K562 (cell line): Measurements from ENCODE around the gene WDR70. TPM values are rescaled to one million over a fixed set of nuclear protein-coding genes. Genes with fewer than 3 reads are reported as not detected.
A peak's percentile ranks its signal among the peaks of the same experiment; 100 is the strongest.

Source experiments
- ATAC-seq: fragments of 200-7000 bp; cut with Tn5 transposase; 3 replicates; pipeline ENCODE4 v1.9.1; 2020; ENCODE audit warnings: moderate library complexity
- BruUV-seq: library from RNA; stranded (reverse); fragments of 400-500 nt; replicated peaks from 2 replicates; lab custom pipeline; 2021; lab: Mats Ljungman, UMichigan
- CTCF ChIA-PET: fragments of 300-600 bp; formaldehyde crosslinking; extraction: SDS; loops from one replicate; lab custom pipeline; 2021; ENCODE audit warnings: low intra/inter-chr PET ratio; lab: Yijun Ruan, JAX
- POLR2A ChIA-PET: fragments of 300-600, 350-650 bp; sonication (Branson Sonifier 250); formaldehyde crosslinking; extraction: SDS; loops from one replicate; lab custom pipeline; 2021; ENCODE audit warnings: antibody characterized with exemption, inconsistent platforms; lab: Yijun Ruan, JAX
- DNase-seq, 4 experiments: peaks; one replicate each; pipeline versions ENCODE4 v3.0.0 to v3.0.0-alpha.2; 2011 to 2018; ENCODE audit warnings: low spot score in 3 of 4, mixed read lengths in 3 of 4; ENCODE audit errors: extremely low read depth in 1 of 4
- FAIRE-seq: peaks from 2 replicates; lab custom pipeline; 2011; peaks lifted over from hg19 to GRCh38; lab: Jason Lieb, UNC
- H2AFZ ChIP-seq: 2 replicates; pipeline ENCODE4 v1.6.0; 2011; ENCODE audit warnings: low read depth, low read length, control low read depth, inconsistent platforms
- H3K27ac ChIP-seq: fragments of 200-600 bp; 3 replicates; pipeline ENCODE4 v1.8.0; 2011; ENCODE audit warnings: low read depth, mild to moderate bottlenecking, control low read depth, inconsistent platforms, low read length, moderate library complexity, mixed read lengths; ENCODE audit errors: extremely low read depth
- H3K27me3 ChIP-seq, 2 experiments: fragments of 300-600 bp in 1 of 2; 2 replicates in 1 of 2; 3 replicates in 1 of 2; pipeline versions ENCODE4 v1.6.0 to v1.8.0; 2011; ENCODE audit warnings: inconsistent platforms in 2 of 2, low read length in 2 of 2, mild to moderate bottlenecking in 1 of 2, mixed read lengths in 1 of 2, moderate library complexity in 1 of 2; ENCODE audit not compliant: control insufficient read depth in 2 of 2, insufficient read depth in 2 of 2
- H3K36me3 ChIP-seq: fragments of 300-600 bp; 3 replicates; pipeline ENCODE4 v1.8.0; 2011; ENCODE audit warnings: mild to moderate bottlenecking, low read length, inconsistent platforms; ENCODE audit not compliant: control insufficient read depth, insufficient read depth
- H3K4me1 ChIP-seq, 2 experiments: fragments of 200-600 bp in 1 of 2; replicated peaks in 1 of 2; 2 replicates in 1 of 2; 3 replicates in 1 of 2; pipeline versions ENCODE4 v1.5.1 to v1.8.0; 2011; ENCODE audit warnings: inconsistent platforms in 2 of 2, low read length in 2 of 2, mild to moderate bottlenecking in 1 of 2, mixed read lengths in 1 of 2, moderate library complexity in 1 of 2; ENCODE audit not compliant: control insufficient read depth in 2 of 2, insufficient read depth in 2 of 2
- H3K4me2 ChIP-seq: 2 replicates; pipeline ENCODE4 v1.6.1; 2011; ENCODE audit warnings: low read length, control low read depth, inconsistent platforms, mixed read lengths; ENCODE audit not compliant: insufficient read depth
- H3K4me3 ChIP-seq: fragments of 200-600 bp; sonication (generic), shearing (Covaris generic); 2 replicates; pipeline ENCODE4 v1.5.1; 2016; ENCODE audit warnings: control low read depth, inconsistent platforms
- H3K79me2 ChIP-seq: fragments of 200-600 bp; 3 replicates; pipeline ENCODE4 v1.8.0; 2011; ENCODE audit warnings: low read length, inconsistent platforms; ENCODE audit not compliant: control insufficient read depth, insufficient read depth
- H3K9ac ChIP-seq, 2 experiments: 2 replicates each; pipeline versions ENCODE4 v1.6.0 to v1.6.1; 2011; ENCODE audit warnings: low read depth in 2 of 2, low read length in 2 of 2, control low read depth in 1 of 2, inconsistent platforms in 1 of 2, mild to moderate bottlenecking in 1 of 2, mixed read lengths in 1 of 2; ENCODE audit not compliant: insufficient read depth in 1 of 2
- H3K9me1 ChIP-seq: one replicate; pipeline ENCODE4 v1.6.0; 2011; ENCODE audit warnings: inconsistent platforms, mild to moderate bottlenecking, low read length, moderate library complexity; ENCODE audit not compliant: control insufficient read depth, insufficient read depth
- H3K9me3 ChIP-seq: replicated peaks from 2 replicates; pipeline ENCODE4 v1.5.1; 2011; ENCODE audit warnings: low read depth, low read length, inconsistent platforms; ENCODE audit not compliant: control insufficient read depth, insufficient read depth
- H4K20me1 ChIP-seq: replicated peaks from 2 replicates; pipeline ENCODE4 v1.6.1; 2011; ENCODE audit warnings: low read length, inconsistent platforms, mixed read lengths; ENCODE audit not compliant: control insufficient read depth, insufficient read depth
- ARID1B ChIP-seq: fragments of 450-650 bp; IDR thresholded peaks from 2 replicates; pipeline ENCODE4 v1.6.1; 2016; ENCODE audit warnings: antibody characterized with exemption, mild to moderate bottlenecking, inconsistent platforms
- ARNT ChIP-seq, 2 experiments: fragments of 450-650 bp; IDR thresholded peaks; 2 replicates each; pipeline ENCODE4 v1.6.1; 2016; ENCODE audit warnings: mild to moderate bottlenecking in 1 of 2
- DACH1 ChIP-seq: fragments of 450-650 bp; IDR thresholded peaks from 2 replicates; pipeline ENCODE4 v1.6.1; 2018; ENCODE audit not compliant: partially characterized antibody
- EP400 ChIP-seq: fragments of 450-650 bp; IDR thresholded peaks from 2 replicates; pipeline ENCODE4 v1.6.1; 2017; ENCODE audit warnings: antibody characterized with exemption, mild to moderate bottlenecking, moderate library complexity
- MEIS2 ChIP-seq: fragments of 450-650 bp; IDR thresholded peaks from 2 replicates; pipeline ENCODE4 v1.6.1; 2014; ENCODE audit warnings: mild to moderate bottlenecking; ENCODE audit not compliant: partially characterized antibody
- MYNN ChIP-seq, 2 experiments: sonication (generic); formaldehyde crosslinking in 1 of 2; IDR thresholded peaks; 2 replicates each; pipeline versions ENCODE4 v1.5.0 to v1.6.1; 2016 to 2020; ENCODE audit warnings: antibody characterized with exemption in 1 of 2, missing genetic modification reagents in 1 of 2
- NFATC3 ChIP-seq: fragments of 450-650 bp; IDR thresholded peaks from 2 replicates; pipeline ENCODE4 v1.6.1; 2017; ENCODE audit warnings: mild to moderate bottlenecking
- PCBP2 ChIP-seq: fragments of 200-400 bp; formaldehyde crosslinking; IDR thresholded peaks from 2 replicates; pipeline ENCODE4 v1.6.1; 2018; ENCODE audit warnings: low read length, low read depth, mild to moderate bottlenecking, moderate library complexity; ENCODE audit not compliant: poor library complexity, severe bottlenecking
- POLR2H ChIP-seq: IDR thresholded peaks from 2 replicates; pipeline ENCODE4 v1.6.1; 2016; ENCODE audit warnings: missing genetic modification characterization, low read depth, mild to moderate bottlenecking, control low read depth, missing compliant biosample characterization, moderate library complexity
- WGBS: fragments of 100-300 bp; shearing (Covaris generic); methylation state at CpG from one replicate; pipeline ENCODE4 v1.1.6; 2016; ENCODE audit warnings: low coverage, mixed read lengths; ENCODE audit not compliant: insufficient coverage; ENCODE audit errors: missing lambda C conversion rate; 5-methylcytosine and 5-hydroxymethylcytosine counted together
- in situ Hi-C: fragments of 300-500 bp; cut with MboI; formaldehyde crosslinking; loops from 4 replicates; pipeline ENCODE4 v1.15.0; 2018; ENCODE audit warnings: inconsistent platforms, mixed read lengths
- intact Hi-C: fragments of 100-400 bp; cut with micrococcal nuclease; formaldehyde crosslinking; loops from 2 replicates; pipeline ENCODE4 v1.14.2; 2022
- polyA plus RNA-seq, 8 experiments: library from polyadenylated mRNA; depleted of rRNA in 4 of 8; stranded (reverse) in 5 of 8; unstranded in 3 of 8; fragments of >200 nt; fragmentation: Nextera tagmentation in 2 of 8; fragmentation: Illumina TruSeq in 1 of 8; extraction: Ambion mirVana in 2 of 8; extraction: Trizol in 1 of 8; gene quantifications; 2 replicates each; pipeline versions ENCODE4 v1.2.1 to v1.2.3, GENCODE V29; 2011 to 2014; ENCODE audit warnings: inconsistent platforms in 1 of 8, missing spikeins in 1 of 8
- total RNA-seq, 7 experiments: library from RNA; depleted of rRNA in 6 of 7; stranded (reverse); fragments of >200 nt in 6 of 7; fragmentation: Illumina TruSeq in 2 of 7; extraction: Trizol in 2 of 7; gene quantifications; 2 replicates each; pipeline versions ENCODE4 v1.2.1 to v1.2.3, GENCODE V29; 2011 to 2021; ENCODE audit warnings: low replicate concordance in 1 of 7
- TF ChIP-seq, protein P1 (sequence below), 2 experiments: IDR thresholded peaks in 1 of 2; conservative IDR thresholded peaks in 1 of 2; 2 replicates each; pipeline ENCODE4 v1.6.1; 2016; ENCODE audit warnings: low read depth in 2 of 2, mild to moderate bottlenecking in 1 of 2, missing compliant biosample characterization in 1 of 2, missing genetic modification characterization in 1 of 2, moderate library complexity in 1 of 2
- TF ChIP-seq, protein P2 (sequence below), 2 experiments: fragments of 450-650 bp in 1 of 2; IDR thresholded peaks; 2 replicates each; pipeline ENCODE4 v1.6.1; 2011 to 2017; ENCODE audit warnings: low read depth in 2 of 2, antibody characterized with exemption in 1 of 2, borderline replicate concordance in 1 of 2, low read length in 1 of 2, mild to moderate bottlenecking in 1 of 2, mixed read lengths in 1 of 2; ENCODE audit not compliant: control insufficient read depth in 1 of 2
- TF ChIP-seq, protein P3 (sequence below): fragments of 450-650 bp; IDR thresholded peaks from 2 replicates; pipeline ENCODE4 v1.6.1; 2016; ENCODE audit warnings: antibody characterized with exemption
- TF ChIP-seq, protein P4 (sequence below): fragments of 450-650 bp; IDR thresholded peaks from 2 replicates; pipeline ENCODE4 v1.6.1; 2016

WDR70 gene
- total and polyA plus RNA-seq, 9 of the 15 experiments (the other 6 are each of a cell fraction or from before 2014, with no cell fraction given): 16.8 to 46.6 (median 38.8) TPM

GRCh38 chr5:37576552-37576951 lies 197.4 kb downstream of the WDR70 start:
- CTCF ChIA-PET: no interaction called here
- POLR2A ChIA-PET: interaction anchor here (1.2 to 1.6 kb wide), 3 partner anchors 10 to 30 kb away, joined by 3 to 7 read pairs (median 5); no protein-coding TSS in a partner anchor
- TF ChIP-seq, protein P1, sequence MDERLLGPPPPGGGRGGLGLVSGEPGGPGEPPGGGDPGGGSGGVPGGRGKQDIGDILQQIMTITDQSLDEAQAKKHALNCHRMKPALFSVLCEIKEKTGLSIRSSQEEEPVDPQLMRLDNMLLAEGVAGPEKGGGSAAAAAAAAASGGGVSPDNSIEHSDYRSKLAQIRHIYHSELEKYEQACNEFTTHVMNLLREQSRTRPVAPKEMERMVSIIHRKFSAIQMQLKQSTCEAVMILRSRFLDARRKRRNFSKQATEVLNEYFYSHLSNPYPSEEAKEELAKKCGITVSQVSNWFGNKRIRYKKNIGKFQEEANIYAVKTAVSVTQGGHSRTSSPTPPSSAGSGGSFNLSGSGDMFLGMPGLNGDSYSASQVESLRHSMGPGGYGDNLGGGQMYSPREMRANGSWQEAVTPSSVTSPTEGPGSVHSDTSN (CRISPR knock-in tag; IDR thresholded peaks at IDR 0.05; ENCODE audit: low read depth): no peak
- TF ChIP-seq, protein P1 (tag; conservative IDR thresholded peaks at IDR 0.05; ENCODE audit: low read depth): peak; percentile 60; the same call in 1 of the 2 replicates
- TF ChIP-seq, protein P2, sequence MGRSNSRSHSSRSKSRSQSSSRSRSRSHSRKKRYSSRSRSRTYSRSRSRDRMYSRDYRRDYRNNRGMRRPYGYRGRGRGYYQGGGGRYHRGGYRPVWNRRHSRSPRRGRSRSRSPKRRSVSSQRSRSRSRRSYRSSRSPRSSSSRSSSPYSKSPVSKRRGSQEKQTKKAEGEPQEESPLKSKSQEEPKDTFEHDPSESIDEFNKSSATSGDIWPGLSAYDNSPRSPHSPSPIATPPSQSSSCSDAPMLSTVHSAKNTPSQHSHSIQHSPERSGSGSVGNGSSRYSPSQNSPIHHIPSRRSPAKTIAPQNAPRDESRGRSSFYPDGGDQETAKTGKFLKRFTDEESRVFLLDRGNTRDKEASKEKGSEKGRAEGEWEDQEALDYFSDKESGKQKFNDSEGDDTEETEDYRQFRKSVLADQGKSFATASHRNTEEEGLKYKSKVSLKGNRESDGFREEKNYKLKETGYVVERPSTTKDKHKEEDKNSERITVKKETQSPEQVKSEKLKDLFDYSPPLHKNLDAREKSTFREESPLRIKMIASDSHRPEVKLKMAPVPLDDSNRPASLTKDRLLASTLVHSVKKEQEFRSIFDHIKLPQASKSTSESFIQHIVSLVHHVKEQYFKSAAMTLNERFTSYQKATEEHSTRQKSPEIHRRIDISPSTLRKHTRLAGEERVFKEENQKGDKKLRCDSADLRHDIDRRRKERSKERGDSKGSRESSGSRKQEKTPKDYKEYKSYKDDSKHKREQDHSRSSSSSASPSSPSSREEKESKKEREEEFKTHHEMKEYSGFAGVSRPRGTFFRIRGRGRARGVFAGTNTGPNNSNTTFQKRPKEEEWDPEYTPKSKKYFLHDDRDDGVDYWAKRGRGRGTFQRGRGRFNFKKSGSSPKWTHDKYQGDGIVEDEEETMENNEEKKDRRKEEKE (IDR thresholded peaks at IDR 0.05; ENCODE audit: borderline replicate concordance in 1 of 2, control insufficient read depth in 1 of 2, low read depth in 2 of 2, low read length in 1 of 2): no peak
- TF ChIP-seq ARNT (IDR thresholded peaks at IDR 0.05) (0 out of 4 replicates have a peak, but pooled peaks of 1 of the 2 experiments have one; percentile 3), EP400 (0 out of 2 replicates have a peak, but pooled peaks have one; percentile 3), MEIS2 (peak; percentile 77), MYNN (IDR thresholded peaks at IDR 0.05) (no peak), MYNN (CRISPR knock-in tag; IDR thresholded peaks at IDR 0.05) (no peak), NFATC3 (no peak), DACH1 (no peak), PCBP2 (no peak), POLR2H (tag) (0 out of 2 replicates have a peak, but pooled peaks have one; percentile 22), ARID1B (no peak)
- TF ChIP-seq, protein P3, sequence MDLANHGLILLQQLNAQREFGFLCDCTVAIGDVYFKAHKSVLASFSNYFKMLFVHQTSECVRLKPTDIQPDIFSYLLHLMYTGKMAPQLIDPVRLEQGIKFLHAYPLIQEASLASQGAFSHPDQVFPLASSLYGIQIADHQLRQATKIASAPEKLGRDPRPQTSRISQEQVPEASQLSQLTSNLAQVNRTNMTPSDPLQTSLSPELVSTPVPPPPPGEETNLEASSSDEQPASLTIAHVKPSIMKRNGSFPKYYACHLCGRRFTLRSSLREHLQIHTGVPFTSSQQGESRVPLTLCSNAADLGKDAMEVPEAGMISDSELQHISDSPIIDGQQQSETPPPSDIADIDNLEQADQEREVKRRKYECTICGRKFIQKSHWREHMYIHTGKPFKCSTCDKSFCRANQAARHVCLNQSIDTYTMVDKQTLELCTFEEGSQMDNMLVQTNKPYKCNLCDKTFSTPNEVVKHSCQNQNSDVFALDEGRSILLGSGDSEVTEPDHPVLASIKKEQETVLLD: no peak
- TF ChIP-seq, protein P4, sequence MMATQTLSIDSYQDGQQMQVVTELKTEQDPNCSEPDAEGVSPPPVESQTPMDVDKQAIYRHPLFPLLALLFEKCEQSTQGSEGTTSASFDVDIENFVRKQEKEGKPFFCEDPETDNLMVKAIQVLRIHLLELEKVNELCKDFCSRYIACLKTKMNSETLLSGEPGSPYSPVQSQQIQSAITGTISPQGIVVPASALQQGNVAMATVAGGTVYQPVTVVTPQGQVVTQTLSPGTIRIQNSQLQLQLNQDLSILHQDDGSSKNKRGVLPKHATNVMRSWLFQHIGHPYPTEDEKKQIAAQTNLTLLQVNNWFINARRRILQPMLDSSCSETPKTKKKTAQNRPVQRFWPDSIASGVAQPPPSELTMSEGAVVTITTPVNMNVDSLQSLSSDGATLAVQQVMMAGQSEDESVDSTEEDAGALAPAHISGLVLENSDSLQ: peak; percentile 49; the same call in 1 of the 2 replicates

More at GRCh38 chr5:37576552-37576951, 197.4 kb downstream of the WDR70 start:
- WGBS: 64% methylated on average over 3 of the region's 3 CpGs
- no peak overlapping the region for H3K27ac ChIP-seq
- DNase-seq (no peak), FAIRE-seq (no peak), ATAC-seq (peak; percentile 21; the same call in 1 of the 3 replicates)
- in situ Hi-C loops (no loop called here), intact Hi-C loops (loop anchor here (10.0 kb wide), 1 partner anchor 98 kb away; no protein-coding TSS in a partner anchor)
- no peaks in the 10 kb centered on the region for H3K9me3 ChIP-seq
- no peaks in the 10 kb centered on the region for H3K27me3 ChIP-seq
- no peak overlapping the region for H2AFZ ChIP-seq
- no peaks in the 10 kb centered on the region for H4K20me1 ChIP-seq
- H3K4me2 ChIP-seq: no peak overlapping the region
- no peaks in the 10 kb centered on the region for H3K36me3 ChIP-seq
- no TSS peak for BruUV-seq
- peaks cover 0 to 19% of the 10 kb centered on the region in 2 experiments; a peak in 3 of 5 replicates for H3K4me1 ChIP-seq
- H3K79me2 ChIP-seq: no peaks in the 10 kb centered on the region
- no peak overlapping the region for H3K4me3 ChIP-seq
- no peaks in the 10 kb centered on the region for H3K9me1 ChIP-seq
- H3K9ac ChIP-seq: no peak overlapping the region
